Calu3 (cell line): Measurements from ENCODE around the gene MCM9. TPM values are rescaled to one million over a fixed set of nuclear protein-coding genes. Genes with fewer than 3 reads are reported as not detected.

ENCODE experiments used
- BruUV-seq: library from RNA; stranded (reverse); fragments of 400-500 nt; replicated peaks from 2 replicates; lab custom pipeline; 2021; lab: Mats Ljungman, UMichigan
- CTCF ChIA-PET: fragments of 300-600 bp; sonication (Branson Sonifier 250); formaldehyde crosslinking; loops from one replicate; lab custom pipeline; 2022; ENCODE audit warnings: antibody characterized with exemption; lab: Charles Lee
- DNase-seq: peaks from one replicate; pipeline ENCODE4 v3.0.0; 2022
- H3K27ac Mint-ChIP-seq: one replicate; pipeline ENCODE4 v1.8.0; 2022; ENCODE audit warnings: mixed read lengths; ENCODE audit not compliant: unreplicated experiment
- H3K27me3 Mint-ChIP-seq: one replicate; pipeline ENCODE4 v1.8.0; 2022; ENCODE audit warnings: mixed read lengths; ENCODE audit not compliant: unreplicated experiment
- H3K36me3 Mint-ChIP-seq: one replicate; pipeline ENCODE4 v1.8.0; 2022; ENCODE audit warnings: mild to moderate bottlenecking, moderate library complexity, mixed read lengths; ENCODE audit not compliant: insufficient read depth, unreplicated experiment
- H3K4me1 Mint-ChIP-seq: one replicate; pipeline ENCODE4 v1.8.0; 2022; ENCODE audit warnings: mild to moderate bottlenecking, low read depth, mixed read lengths; ENCODE audit not compliant: unreplicated experiment
- H3K4me3 Mint-ChIP-seq: one replicate; pipeline ENCODE4 v1.8.0; 2022; ENCODE audit warnings: mild to moderate bottlenecking, low read depth, moderate library complexity, mixed read lengths; ENCODE audit not compliant: unreplicated experiment
- H3K9me3 Mint-ChIP-seq: one replicate; pipeline ENCODE4 v1.8.0; 2022; ENCODE audit warnings: low read depth, mixed read lengths; ENCODE audit not compliant: unreplicated experiment
- intact Hi-C: fragments of 100-400 bp; cut with micrococcal nuclease; formaldehyde crosslinking; loops from one replicate; pipeline ENCODE4 v1.10.0; 2022; ENCODE audit not compliant: unreplicated experiment
- total RNA-seq: library from RNA; stranded (reverse); gene quantifications from 2 replicates; pipeline ENCODE4 v1.2.3, GENCODE V29; 2022
- TF ChIP-seq, protein P1 (sequence below): fragments of 200-600 bp; IDR thresholded peaks from one replicate; pipeline ENCODE4 v1.8.0; 2022; ENCODE audit warnings: antibody characterized with exemption; ENCODE audit not compliant: unreplicated experiment

MCM9 gene
- total RNA-seq, 1 experiment from 2014 or later = 24.6 TPM

DNA sequence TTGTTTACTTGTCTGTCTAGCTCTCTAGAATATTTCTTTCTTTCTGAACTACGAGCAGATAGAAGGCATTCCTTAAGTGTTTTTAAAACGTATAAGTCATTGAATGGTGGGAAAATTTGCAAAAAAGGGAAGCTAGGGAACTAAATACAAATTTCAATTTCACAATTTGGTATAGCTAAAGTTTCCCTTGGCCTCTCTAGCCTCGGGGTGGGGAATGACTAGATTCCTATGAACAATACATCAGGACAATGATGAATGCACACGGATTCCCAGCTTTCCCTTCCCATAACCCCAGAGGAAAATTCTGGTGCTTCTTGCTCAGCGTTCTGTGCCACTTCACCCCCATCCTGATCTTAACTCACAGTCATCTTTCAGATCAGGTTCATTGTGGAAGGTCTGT is 154.3 kb downstream of the MCM9 start:
- Mint-ChIP-seq H3K27me3 (no peaks in the 10 kb centered on the region), H3K9me3 (no peaks in the 10 kb centered on the region), H3K4me3 (no peak overlapping the region), H3K36me3 (peaks cover 8% of the 10 kb centered on the region), H3K4me1 (peaks cover 13% of the 10 kb centered on the region), H3K27ac (no peak overlapping the region)
- CTCF ChIA-PET = no interaction called here
- intact Hi-C loops = no loop called here
- TF ChIP-seq, protein P1, sequence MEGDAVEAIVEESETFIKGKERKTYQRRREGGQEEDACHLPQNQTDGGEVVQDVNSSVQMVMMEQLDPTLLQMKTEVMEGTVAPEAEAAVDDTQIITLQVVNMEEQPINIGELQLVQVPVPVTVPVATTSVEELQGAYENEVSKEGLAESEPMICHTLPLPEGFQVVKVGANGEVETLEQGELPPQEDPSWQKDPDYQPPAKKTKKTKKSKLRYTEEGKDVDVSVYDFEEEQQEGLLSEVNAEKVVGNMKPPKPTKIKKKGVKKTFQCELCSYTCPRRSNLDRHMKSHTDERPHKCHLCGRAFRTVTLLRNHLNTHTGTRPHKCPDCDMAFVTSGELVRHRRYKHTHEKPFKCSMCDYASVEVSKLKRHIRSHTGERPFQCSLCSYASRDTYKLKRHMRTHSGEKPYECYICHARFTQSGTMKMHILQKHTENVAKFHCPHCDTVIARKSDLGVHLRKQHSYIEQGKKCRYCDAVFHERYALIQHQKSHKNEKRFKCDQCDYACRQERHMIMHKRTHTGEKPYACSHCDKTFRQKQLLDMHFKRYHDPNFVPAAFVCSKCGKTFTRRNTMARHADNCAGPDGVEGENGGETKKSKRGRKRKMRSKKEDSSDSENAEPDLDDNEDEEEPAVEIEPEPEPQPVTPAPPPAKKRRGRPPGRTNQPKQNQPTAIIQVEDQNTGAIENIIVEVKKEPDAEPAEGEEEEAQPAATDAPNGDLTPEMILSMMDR = no peak
- DNase-seq = no peak
- BruUV-seq = no TSS peak

DNA sequence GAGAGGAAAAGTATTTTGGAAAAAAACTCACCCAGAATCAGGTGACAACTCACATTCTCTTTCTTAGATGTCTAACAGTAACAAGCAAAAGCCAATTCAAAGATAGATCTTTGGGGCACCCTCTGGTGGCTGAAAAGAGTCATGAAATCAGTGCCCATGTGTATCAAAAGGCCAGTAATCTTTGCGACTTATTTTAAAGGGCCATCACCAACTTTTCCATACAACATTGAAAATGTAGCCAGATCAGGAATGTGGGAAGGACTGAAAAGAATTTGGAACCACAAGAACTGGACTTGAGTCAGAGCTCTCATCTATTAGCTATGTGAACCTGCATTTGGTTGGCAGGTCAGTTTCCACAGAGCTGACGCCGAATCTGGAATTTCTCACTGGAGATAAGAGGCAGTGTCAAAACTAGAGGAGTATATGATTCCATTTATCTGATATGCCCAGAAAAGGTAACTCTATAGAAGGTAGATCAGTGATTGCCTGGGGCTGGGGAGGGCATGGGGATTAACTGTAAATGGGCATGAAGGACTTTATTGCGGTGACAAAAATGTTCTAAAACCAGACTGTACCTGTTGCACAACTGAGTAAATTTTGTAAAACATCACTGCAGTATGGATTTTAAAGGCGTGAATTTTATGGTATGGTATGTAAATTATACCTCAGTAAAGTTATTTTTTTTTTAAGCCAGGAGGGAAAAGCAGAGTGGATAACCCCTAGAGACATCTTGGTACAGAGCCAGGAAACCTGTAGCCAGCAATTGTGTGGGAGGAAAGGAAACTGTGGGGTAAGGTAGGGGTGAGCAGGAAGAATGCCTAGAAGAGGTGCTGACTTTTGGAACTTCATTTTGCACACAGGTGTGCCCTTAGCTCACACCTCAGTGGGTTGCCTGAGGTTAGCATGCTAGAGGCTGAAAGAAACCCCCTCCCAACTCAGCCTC is 158.1 kb downstream of the MCM9 start:
- Mint-ChIP-seq H3K4me1 (peaks cover 13% of the 10 kb centered on the region), H3K27me3 (no peaks in the 10 kb centered on the region), H3K4me3 (no peak overlapping the region), H3K27ac (no peak overlapping the region), H3K36me3 (peaks cover 8% of the 10 kb centered on the region), H3K9me3 (no peaks in the 10 kb centered on the region)
- peak; percentile 64 for DNase-seq
- BruUV-seq = no TSS peak
- CTCF ChIA-PET = interaction anchor here (0.7 to 1.0 kb wide), 3 partner anchors 9 to 211 kb away, joined by 3 read pairs; partner anchors contain the start of gene CEP85L
- intact Hi-C loops = loop anchor here (1.0 to 10.0 kb wide), 4 partner anchors 126 to 932 kb away; partner anchors contain the start of gene CEP85L
- TF ChIP-seq, protein P1 = peak; percentile 26

DNA sequence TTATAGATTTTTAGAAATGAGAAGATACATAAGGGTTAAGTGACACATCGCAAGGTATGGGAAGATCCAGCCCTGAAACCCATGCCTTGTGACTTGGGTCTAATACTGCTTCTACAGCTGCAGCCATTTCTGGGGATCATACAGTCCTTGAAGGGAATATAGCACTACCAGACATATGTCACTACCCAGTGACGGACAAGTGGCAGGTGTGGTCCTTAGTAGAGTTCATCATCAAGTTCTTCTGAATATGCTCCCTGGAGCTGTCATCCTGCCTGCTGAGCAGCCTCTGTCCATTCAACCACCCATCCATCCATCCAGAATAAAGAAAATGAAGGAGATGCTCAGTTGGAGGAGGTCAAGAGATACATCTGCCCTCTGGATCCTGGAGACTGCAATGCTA is 159.6 kb downstream of the MCM9 start:
- BruUV-seq = no TSS peak
- H3K36me3 Mint-ChIP-seq = peaks cover 8% of the 10 kb centered on the region
- no peaks in the 10 kb centered on the region for H3K27me3 Mint-ChIP-seq
- H3K4me3 Mint-ChIP-seq = no peak overlapping the region
- intact Hi-C loops = loop anchor here (10.0 kb wide), 2 partner anchors 491 to 931 kb away; no protein-coding TSS in a partner anchor
- CTCF ChIA-PET = no interaction called here
- DNase-seq = no peak
- TF ChIP-seq, protein P1 = no peak
- peaks cover 13% of the 10 kb centered on the region for H3K4me1 Mint-ChIP-seq
- H3K27ac Mint-ChIP-seq = no peak overlapping the region
- no peaks in the 10 kb centered on the region for H3K9me3 Mint-ChIP-seq

GRCh38 chr6:118774581-118774980 is 160.4 kb downstream of the MCM9 start:
- DNase-seq = no peak
- no TSS peak for BruUV-seq
- Mint-ChIP-seq H3K27ac (no peak overlapping the region), H3K36me3 (peaks cover 8% of the 10 kb centered on the region), H3K9me3 (no peaks in the 10 kb centered on the region), H3K4me3 (no peak overlapping the region), H3K4me1 (peaks cover 13% of the 10 kb centered on the region), H3K27me3 (no peaks in the 10 kb centered on the region)
- CTCF ChIA-PET = no interaction called here
- TF ChIP-seq, protein P1 = no peak
- intact Hi-C loops = loop anchor here (10.0 kb wide), 2 partner anchors 490 to 930 kb away; no protein-coding TSS in a partner anchor
